GF-D8 (cell line): Measurements from ENCODE around the gene DHX35.

Experiments used
- DNase-seq: peaks from one replicate; lab custom pipeline; 2025; lab: John Stamatoyannopoulos, UW

The DHX35 gene, protein sequence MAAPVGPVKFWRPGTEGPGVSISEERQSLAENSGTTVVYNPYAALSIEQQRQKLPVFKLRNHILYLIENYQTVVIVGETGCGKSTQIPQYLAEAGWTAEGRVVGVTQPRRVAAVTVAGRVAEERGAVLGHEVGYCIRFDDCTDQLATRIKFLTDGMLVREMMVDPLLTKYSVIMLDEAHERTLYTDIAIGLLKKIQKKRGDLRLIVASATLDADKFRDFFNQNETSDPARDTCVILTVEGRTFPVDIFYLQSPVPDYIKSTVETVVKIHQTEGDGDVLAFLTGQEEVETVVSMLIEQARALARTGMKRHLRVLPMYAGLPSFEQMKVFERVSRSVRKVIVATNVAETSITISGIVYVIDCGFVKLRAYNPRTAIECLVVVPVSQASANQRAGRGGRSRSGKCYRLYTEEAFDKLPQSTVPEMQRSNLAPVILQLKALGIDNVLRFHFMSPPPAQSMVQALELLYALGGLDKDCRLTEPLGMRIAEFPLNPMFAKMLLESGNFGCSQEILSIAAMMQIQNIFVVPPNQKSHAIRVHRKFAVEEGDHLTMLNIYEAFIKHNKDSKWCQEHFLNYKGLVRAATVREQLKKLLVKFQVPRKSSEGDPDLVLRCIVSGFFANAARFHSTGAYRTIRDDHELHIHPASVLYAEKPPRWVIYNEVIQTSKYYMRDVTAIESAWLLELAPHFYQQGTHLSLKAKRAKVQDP

GRCh38 chr20:38962044-38962927 lies at the start of gene DHX35:
Gene DHX35, plus strand, starts transcription at chr20:38962344. Its CDS starts 24 bp downstream, at chr20:38962368.
- DNase-seq = peak; percentile 87

GRCh38 chr20:38915355-38915754 lies 46.8 kb upstream of the DHX35 start:
- DNase-seq = no peak

- DNase-seq = no peak
Observed at GRCh38 chr20:38917657-38918056, 44.5 kb upstream of the DHX35 start.

- no peak for DNase-seq
Observed at GRCh38 chr20:38918172-38918571, 44.0 kb upstream of the DHX35 start.

DNA sequence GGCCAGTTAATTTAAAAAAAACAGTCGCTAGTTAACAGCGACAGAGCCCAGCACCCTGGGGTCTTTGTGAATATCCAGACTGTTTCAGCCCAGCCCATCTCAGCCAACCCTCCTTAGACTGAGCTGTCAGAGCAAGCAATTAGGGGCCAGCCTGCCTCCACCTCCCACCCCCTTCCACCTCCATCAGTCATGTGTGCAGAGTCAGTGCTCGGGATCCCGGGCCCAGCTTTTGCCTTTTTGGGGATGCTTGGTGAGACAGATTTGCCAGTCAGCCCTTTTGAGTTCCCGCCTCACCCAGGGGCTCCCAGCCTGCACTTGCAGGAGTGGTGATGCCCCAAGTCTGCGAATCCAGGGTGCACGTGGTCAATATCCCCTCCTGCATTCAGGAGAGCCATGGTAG lies 42.5 kb upstream of the DHX35 start:
- no peak for DNase-seq

DNA sequence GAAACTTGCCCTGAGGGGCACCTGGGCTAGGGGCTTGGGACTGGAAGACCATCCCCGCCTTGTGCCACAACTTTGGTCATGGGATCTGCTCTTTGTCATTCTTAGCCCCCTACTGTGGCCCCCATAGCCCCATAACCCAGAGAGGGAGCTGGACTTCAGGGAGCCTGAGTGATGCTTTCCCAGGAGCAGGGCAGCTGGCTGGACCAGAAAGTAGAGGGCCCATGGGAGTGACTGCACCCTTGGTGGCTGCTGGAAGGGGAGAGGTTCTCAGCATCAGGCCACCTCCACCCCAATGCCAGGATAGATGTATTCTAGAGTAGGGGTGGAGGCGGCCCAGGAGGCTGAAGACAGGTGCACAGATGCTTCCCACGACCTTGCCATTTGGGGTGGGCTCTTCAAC lies 41.7 kb upstream of the DHX35 start:
- no peak for DNase-seq

DNA sequence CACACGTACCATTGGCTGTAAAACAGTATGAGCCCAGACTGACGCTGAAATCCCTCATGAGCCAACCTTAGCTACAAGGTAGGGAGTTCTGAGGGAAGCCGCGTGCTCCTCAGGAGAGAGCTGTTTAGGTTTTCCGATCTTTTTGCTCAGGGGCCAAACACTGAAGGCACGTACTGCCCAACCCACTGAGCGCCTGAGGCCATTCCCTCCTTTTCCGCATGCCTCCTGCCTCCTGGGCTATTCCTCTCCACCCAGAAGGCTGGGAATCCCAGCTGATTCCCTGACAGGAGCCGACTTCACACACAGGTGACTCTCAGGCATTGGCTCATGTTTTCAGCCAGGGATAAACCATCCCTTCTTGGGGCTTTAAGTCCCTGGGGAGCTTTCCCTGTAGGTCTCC lies 41.3 kb upstream of the DHX35 start:
- DNase-seq = no peak

DNA sequence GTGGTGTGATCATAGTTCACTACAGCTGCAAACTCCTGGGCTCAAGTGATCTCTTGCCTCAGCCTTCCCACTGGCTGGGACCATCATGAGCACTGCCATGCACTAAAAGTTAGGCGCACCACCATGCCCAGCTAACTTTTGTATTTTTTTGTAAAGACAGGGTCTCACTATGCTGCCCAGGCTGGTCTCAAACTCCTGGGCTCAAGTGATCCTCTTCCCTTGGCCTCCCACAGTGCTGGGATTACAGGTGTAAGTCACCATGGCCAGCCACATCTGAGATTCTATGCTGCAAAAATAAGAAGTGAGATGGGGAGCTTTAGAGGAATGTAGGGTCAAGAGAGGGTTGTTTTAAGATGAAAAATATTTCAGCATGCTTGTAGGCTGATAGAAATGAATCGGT lies 37.4 kb upstream of the DHX35 start:
- DNase-seq = no peak

GRCh38 chr20:38926142-38926933 lies 35.8 kb upstream of the DHX35 start, which contains the start of gene FAM83D:
Gene FAM83D, plus strand, starts transcription at chr20:38926417. Its CDS starts 26 bp downstream, at chr20:38926443.
- DNase-seq = peak; percentile 96

- no peak for DNase-seq
Observed at GRCh38 chr20:38926934-38927616, 35.1 kb upstream of the DHX35 start.

DNA sequence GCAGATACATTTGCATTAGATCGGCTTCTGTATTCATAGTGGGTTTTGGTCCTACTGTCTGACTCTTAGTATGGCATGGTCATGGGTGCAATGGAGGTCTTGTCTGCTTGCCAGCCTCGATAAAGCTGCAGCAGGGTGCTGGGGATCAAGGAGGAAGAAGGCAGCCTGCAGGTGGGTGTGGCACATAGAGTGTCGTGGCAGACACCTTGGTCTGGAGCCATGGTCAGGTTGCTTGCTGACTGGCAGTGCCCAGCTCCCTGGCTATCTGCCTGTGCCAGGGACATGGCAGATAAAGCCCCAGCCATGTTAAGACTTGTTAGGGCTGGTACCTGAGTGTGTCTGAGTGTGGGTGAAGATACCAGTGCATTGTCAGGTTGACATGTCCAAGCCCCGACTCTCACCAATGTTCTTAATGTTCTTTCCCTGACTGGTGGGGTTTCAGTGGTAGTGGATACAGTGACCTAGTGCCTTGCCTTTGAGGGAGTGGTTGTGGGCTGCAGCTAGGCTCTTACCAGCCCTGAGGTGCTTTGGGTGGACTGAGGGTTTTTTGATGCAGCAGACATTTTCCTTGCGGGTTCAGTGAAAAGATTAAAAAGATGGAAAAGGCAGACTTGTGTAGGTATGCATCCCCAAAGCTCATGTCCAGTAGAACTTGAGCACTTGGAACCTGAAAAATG lies 34.1 kb upstream of the DHX35 start:
- no peak for DNase-seq

DNA sequence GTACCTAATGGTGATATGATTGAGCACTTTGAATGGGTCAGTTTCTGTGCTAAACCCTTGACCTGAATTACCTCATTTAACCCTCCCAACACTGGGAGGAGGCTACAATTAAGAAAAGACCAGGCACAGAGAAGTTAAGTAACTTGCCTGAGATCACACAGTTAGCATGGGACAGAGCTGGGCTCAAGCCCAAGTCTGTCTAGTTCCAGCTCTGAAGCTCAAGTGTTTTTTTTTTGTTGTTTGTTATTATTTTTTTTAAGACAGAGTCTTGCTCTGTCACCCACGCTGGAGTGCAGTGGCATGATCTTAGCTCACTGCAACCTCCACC lies 31.9 kb upstream of the DHX35 start:
- DNase-seq = no peak

DNA sequence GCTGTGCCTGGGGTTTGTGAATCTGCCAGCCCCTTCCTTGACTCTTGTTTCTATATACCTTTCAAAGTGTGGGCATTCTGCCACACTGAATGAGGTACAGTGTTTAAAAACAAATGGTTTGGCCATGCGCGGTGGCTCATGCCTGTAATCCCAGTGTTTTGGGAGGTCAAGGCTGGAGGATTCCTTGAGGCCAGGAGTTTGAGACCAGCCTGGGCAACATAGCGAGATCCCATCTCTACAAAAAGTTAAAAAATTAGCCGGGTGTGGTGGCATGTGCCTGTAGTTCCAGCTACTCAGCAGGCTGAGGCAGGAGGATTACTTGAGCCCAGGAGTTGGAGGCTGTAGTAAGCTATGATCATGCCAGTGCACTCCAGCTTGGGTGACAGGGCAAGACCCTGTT lies 30.2 kb upstream of the DHX35 start:
- DNase-seq = no peak

- no peak for DNase-seq
Observed at GRCh38 chr20:38932457-38933120, 29.6 kb upstream of the DHX35 start.

DNA sequence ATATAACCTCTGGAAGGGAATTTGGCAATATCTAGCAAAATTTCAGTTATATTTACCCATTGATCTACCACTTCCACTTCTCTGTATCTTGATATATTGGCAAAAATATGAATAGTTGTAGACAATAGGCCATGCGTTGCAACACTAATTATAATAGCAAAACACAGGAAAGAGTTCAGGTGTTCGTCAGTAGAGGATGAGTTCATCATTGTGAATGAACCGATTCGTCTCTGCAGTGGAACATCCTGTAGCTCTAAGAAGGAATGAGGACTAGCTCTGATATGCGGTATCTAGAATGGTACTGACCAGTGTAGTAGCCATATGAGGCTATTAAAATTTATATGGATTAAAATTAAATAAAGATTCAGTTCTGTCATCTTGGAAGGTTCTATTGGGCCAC lies 27.6 kb upstream of the DHX35 start:
- DNase-seq = no peak

- DNase-seq = no peak
Observed at GRCh38 chr20:38935285-38935684, 26.9 kb upstream of the DHX35 start.

- no peak for DNase-seq
Observed at GRCh38 chr20:38935967-38936407, 26.2 kb upstream of the DHX35 start.

DNA sequence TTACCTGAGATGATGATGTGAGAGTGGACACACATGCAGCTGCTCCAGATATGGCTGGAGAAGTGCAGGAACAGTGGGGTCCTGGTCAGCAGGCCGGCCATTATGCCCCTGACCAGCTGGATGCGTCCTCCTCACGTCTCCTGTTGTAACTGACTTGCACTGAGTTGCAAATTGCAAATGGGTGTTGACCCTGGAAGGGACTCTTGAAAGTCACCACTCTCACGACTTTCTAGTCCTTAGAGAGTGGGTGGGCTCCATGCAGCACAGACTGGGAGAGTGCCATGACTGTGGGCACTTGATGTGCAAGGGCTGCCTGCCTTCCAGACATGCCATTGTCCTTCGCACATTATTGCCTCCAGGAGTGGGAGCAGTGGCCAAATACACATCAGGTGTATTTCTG lies 25.1 kb upstream of the DHX35 start:
- no peak for DNase-seq

- no peak for DNase-seq
Observed at GRCh38 chr20:38937978-38938473, 24.1 kb upstream of the DHX35 start.

GRCh38 chr20:38939686-38940085 lies 22.5 kb upstream of the DHX35 start:
- no peak for DNase-seq
